ENCODE data around the gene TTC39C. TPM values are rescaled to one million over a fixed set of nuclear protein-coding genes. Genes with fewer than 3 reads are reported as not detected.

The TTC39C gene
- total RNA-seq, result 10 to 100 TPM; 48.9 to 49.0 TPM

- CTCF ChIA-PET, result interaction anchor here (0.9 to 1.8 kb wide), 6 partner anchors 13 to 97 kb away, joined by 3 to 5 read pairs (median 4); no protein-coding TSS in a partner anchor
- H3K4me1 Mint-ChIP-seq (ENCODE audit: low read depth), result peaks cover 71% of the 10 kb centered on the region
Measured at GRCh38 chr18:24014062-24014985, at the start of gene TTC39C. TTC39C (plus strand) TSS chr18:24014754; CDS start chr18:24014872, 118 bp downstream.

GRCh38 chr18:23966909-23967308 lies 47.6 kb upstream of the TTC39C start:
- intact Hi-C loops (cut with micrococcal nuclease), result no loop called here
- ChIA-PET CTCF (interaction anchor here (1.1 to 2.8 kb wide), 3 partner anchors 32 to 182 kb away, joined by 3 to 10 read pairs (median 3); no protein-coding TSS in a partner anchor), POLR2A (interaction anchor here (1.2 kb wide), 1 partner anchor 66 kb away, joined by 3 read pairs; no protein-coding TSS in a partner anchor)
- no peak for DNase-seq
- Mint-ChIP-seq H3K4me3 (peak overlapping the region; percentile 28), H3K4me1 (ENCODE audit: low read depth) (peaks cover 76% of the 10 kb centered on the region), H3K9me3 (no peaks in the 10 kb centered on the region), H3K27ac (peak overlapping the region; percentile 53), H3K27me3 (no peaks in the 10 kb centered on the region), H3K36me3 (no peaks in the 10 kb centered on the region)

More at GRCh38 chr18:24014062-24014985, at the start of gene TTC39C:
- H3K9me3 Mint-ChIP-seq, result no peaks in the 10 kb centered on the region
- H3K4me3 Mint-ChIP-seq, result peak within 1 kb of the TSS; percentile 89
- peak within 1 kb of the TSS; percentile 89 for H3K27ac Mint-ChIP-seq
- peak; percentile 93 for DNase-seq
- intact Hi-C loops (cut with micrococcal nuclease), result loop anchor here (5.0 kb wide), 1 partner anchor 187 kb away; no protein-coding TSS in a partner anchor
- POLR2A ChIA-PET, result interaction anchor here (0.7 to 1.8 kb wide), 4 partner anchors 9 to 42 kb away, joined by 3 to 8 read pairs (median 4); no protein-coding TSS in a partner anchor
- no peaks in the 10 kb centered on the region for H3K27me3 Mint-ChIP-seq
- H3K36me3 Mint-ChIP-seq, result peaks cover 8% of the 10 kb centered on the region

- intact Hi-C loops (cut with micrococcal nuclease), result no loop called here
- ChIA-PET POLR2A (interaction anchor here (1.2 kb wide), 1 partner anchor 66 kb away, joined by 3 read pairs; no protein-coding TSS in a partner anchor), CTCF (interaction anchor here (1.1 to 2.8 kb wide), 4 partner anchors 32 to 181 kb away, joined by 3 to 10 read pairs (median 5); no protein-coding TSS in a partner anchor)
- Mint-ChIP-seq H3K27ac (no peak overlapping the region), H3K9me3 (no peaks in the 10 kb centered on the region), H3K27me3 (no peaks in the 10 kb centered on the region), H3K4me3 (no peak overlapping the region), H3K4me1 (ENCODE audit: low read depth) (peaks cover 82% of the 10 kb centered on the region), H3K36me3 (no peaks in the 10 kb centered on the region)
- peak; percentile 63 for DNase-seq
Measured at GRCh38 chr18:23967321-23968089, 47.0 kb upstream of the TTC39C start.

- DNase-seq, result no peak
- H3K4me1 Mint-ChIP-seq (ENCODE audit: low read depth), result peaks cover 91% of the 10 kb centered on the region
- ChIA-PET POLR2A (interaction anchor here (1.0 kb wide), 1 partner anchor 18 kb away, joined by 3 read pairs; no protein-coding TSS in a partner anchor), CTCF (interaction anchor here (1.1 to 2.8 kb wide), 3 partner anchors 30 to 108 kb away, joined by 4 to 10 read pairs (median 7); no protein-coding TSS in a partner anchor)
- H3K9me3 Mint-ChIP-seq, result no peaks in the 10 kb centered on the region
- intact Hi-C loops (cut with micrococcal nuclease), result no loop called here
- no peak overlapping the region for H3K4me3 Mint-ChIP-seq
- no peak overlapping the region for H3K27ac Mint-ChIP-seq
- H3K27me3 Mint-ChIP-seq, result no peaks in the 10 kb centered on the region
- H3K36me3 Mint-ChIP-seq, result no peaks in the 10 kb centered on the region
Measured at GRCh38 chr18:23968638-23969604, 45.6 kb upstream of the TTC39C start.

- no peak for DNase-seq
- H3K9me3 Mint-ChIP-seq, result peaks cover 4% of the 10 kb centered on the region
- peaks cover 1% of the 10 kb centered on the region for H3K36me3 Mint-ChIP-seq
- peaks cover 90% of the 10 kb centered on the region for H3K4me1 Mint-ChIP-seq (ENCODE audit: low read depth)
- ChIA-PET POLR2A (no interaction called here), CTCF (interaction anchor here (1.1 to 2.8 kb wide), 2 partner anchors 30 to 51 kb away, joined by 4 to 10 read pairs; no protein-coding TSS in a partner anchor)
- intact Hi-C loops (cut with micrococcal nuclease), result loop anchor here (1.0 to 10.0 kb wide), 3 partner anchors 26 to 50 kb away; no protein-coding TSS in a partner anchor
- no peak overlapping the region for H3K4me3 Mint-ChIP-seq
- no peaks in the 10 kb centered on the region for H3K27me3 Mint-ChIP-seq
- H3K27ac Mint-ChIP-seq, result peak overlapping the region; percentile 65
Measured at GRCh38 chr18:23969664-23970063, 44.9 kb upstream of the TTC39C start.

- ChIA-PET POLR2A (interaction anchor here (1.3 kb wide), 1 partner anchor 16 kb away, joined by 5 read pairs; no protein-coding TSS in a partner anchor), CTCF (interaction anchor here (1.6 to 1.8 kb wide), 2 partner anchors 52 to 106 kb away, joined by 5 to 6 read pairs; no protein-coding TSS in a partner anchor)
- peaks cover 8% of the 10 kb centered on the region for H3K9me3 Mint-ChIP-seq
- intact Hi-C loops (cut with micrococcal nuclease), result loop anchor here (1.0 to 10.0 kb wide), 3 partner anchors 27 to 49 kb away; no protein-coding TSS in a partner anchor
- no peaks in the 10 kb centered on the region for H3K27me3 Mint-ChIP-seq
- peaks cover 90% of the 10 kb centered on the region for H3K4me1 Mint-ChIP-seq (ENCODE audit: low read depth)
- H3K4me3 Mint-ChIP-seq, result peak overlapping the region; percentile 49
- H3K27ac Mint-ChIP-seq, result peak overlapping the region; percentile 65
- peaks cover 6% of the 10 kb centered on the region for H3K36me3 Mint-ChIP-seq
- peak; percentile 81 for DNase-seq
Measured at GRCh38 chr18:23970161-23971096, 44.1 kb upstream of the TTC39C start.

- no peaks in the 10 kb centered on the region for H3K27me3 Mint-ChIP-seq
- no peak overlapping the region for H3K4me3 Mint-ChIP-seq
- intact Hi-C loops (cut with micrococcal nuclease), result loop anchor here (10.0 kb wide), 1 partner anchor 46 kb away; no protein-coding TSS in a partner anchor
- DNase-seq, result no peak
- peaks cover 8% of the 10 kb centered on the region for H3K9me3 Mint-ChIP-seq
- POLR2A ChIA-PET, result interaction anchor here (1.3 kb wide), 1 partner anchor 16 kb away, joined by 5 read pairs; no protein-coding TSS in a partner anchor
- CTCF ChIA-PET, result interaction anchor here (1.0 to 1.8 kb wide), 6 partner anchors 16 to 518 kb away, joined by 3 to 6 read pairs (median 4); no protein-coding TSS in a partner anchor
- peaks cover 6% of the 10 kb centered on the region for H3K36me3 Mint-ChIP-seq
- peaks cover 89% of the 10 kb centered on the region for H3K4me1 Mint-ChIP-seq (ENCODE audit: low read depth)
- peak overlapping the region; percentile 65 for H3K27ac Mint-ChIP-seq
Measured at GRCh38 chr18:23971097-23971440, 43.5 kb upstream of the TTC39C start.

GRCh38 chr18:23971666-23972230 lies 42.8 kb upstream of the TTC39C start:
- ChIA-PET CTCF (interaction anchor here (0.8 to 1.8 kb wide), 7 partner anchors 15 to 517 kb away, joined by 3 to 6 read pairs (median 4); no protein-coding TSS in a partner anchor), POLR2A (interaction anchor here (0.9 to 1.3 kb wide), 2 partner anchors 15 to 39 kb away, joined by 3 to 5 read pairs; no protein-coding TSS in a partner anchor)
- intact Hi-C loops (cut with micrococcal nuclease), result loop anchor here (1.0 to 10.0 kb wide), 6 partner anchors 16 to 105 kb away; no protein-coding TSS in a partner anchor
- Mint-ChIP-seq H3K27me3 (peaks cover 2% of the 10 kb centered on the region), H3K4me1 (ENCODE audit: low read depth) (peaks cover 89% of the 10 kb centered on the region), H3K27ac (no peak overlapping the region), H3K36me3 (peaks cover 9% of the 10 kb centered on the region), H3K9me3 (peaks cover 8% of the 10 kb centered on the region), H3K4me3 (no peak overlapping the region)
- no peak for DNase-seq

GRCh38 chr18:23972453-23972852 lies 42.1 kb upstream of the TTC39C start:
- intact Hi-C loops (cut with micrococcal nuclease), result loop anchor here (1.0 to 10.0 kb wide), 6 partner anchors 15 to 104 kb away; no protein-coding TSS in a partner anchor
- ChIA-PET POLR2A (interaction anchor here (0.9 kb wide), 1 partner anchor 38 kb away, joined by 3 read pairs; no protein-coding TSS in a partner anchor), CTCF (interaction anchor here (0.8 to 1.8 kb wide), 4 partner anchors 15 to 517 kb away, joined by 3 to 5 read pairs (median 3); no protein-coding TSS in a partner anchor)
- H3K36me3 Mint-ChIP-seq, result peaks cover 14% of the 10 kb centered on the region
- H3K4me1 Mint-ChIP-seq (ENCODE audit: low read depth), result peaks cover 88% of the 10 kb centered on the region
- peaks cover 8% of the 10 kb centered on the region for H3K9me3 Mint-ChIP-seq
- peaks cover 2% of the 10 kb centered on the region for H3K27me3 Mint-ChIP-seq
- peak overlapping the region; percentile 30 for H3K4me3 Mint-ChIP-seq
- peak overlapping the region; percentile 61 for H3K27ac Mint-ChIP-seq
- DNase-seq, result peak; percentile 70

Measured in activated CD4-positive, alpha-beta memory T cell treated with anti-CD3 and anti-CD28 coated beads for 36 hours (primary cell).